Liver (tissue), 9 donors: ENCODE results near the gene BCAS4. TPM values are rescaled to one million over a fixed set of nuclear protein-coding genes. Genes with fewer than 3 reads are reported as not detected.
A peak's percentile ranks its signal among the peaks of the same experiment; 100 is the strongest.

Source experiments
- DNase-seq: peaks from one replicate; pipeline ENCODE4 v3.0.0-alpha.2; 2017; ENCODE audit warnings: low spot score
- H3K27ac ChIP-seq, 2 donors: one replicate each; pipeline ENCODE4 v1.7.0; 2013; ENCODE audit warnings: inconsistent platforms in 2 of 2, low read length in 2 of 2, control low read depth in 1 of 2, low read depth in 1 of 2, mild to moderate bottlenecking in 1 of 2
- H3K27me3 ChIP-seq, 4 donors: one replicate each; pipeline versions ENCODE4 v1.6.1 to v1.7.0; 2013; ENCODE audit warnings: low read length in 3 of 4, inconsistent platforms in 1 of 4, mild to moderate bottlenecking in 1 of 4, moderate library complexity in 1 of 4; ENCODE audit not compliant: control insufficient read depth in 4 of 4, insufficient read depth in 4 of 4
- H3K36me3 ChIP-seq, 4 donors: one replicate each; pipeline versions ENCODE4 v1.6.1 to v1.7.0; 2013; ENCODE audit warnings: low read length in 3 of 4, mild to moderate bottlenecking in 3 of 4, low read depth in 1 of 4, moderate library complexity in 1 of 4; ENCODE audit not compliant: control insufficient read depth in 4 of 4, insufficient read depth in 3 of 4
- H3K4me1 ChIP-seq, 4 donors: one replicate each; pipeline versions ENCODE4 v1.6.1 to v1.7.0; 2013; ENCODE audit warnings: low read length in 3 of 4, mild to moderate bottlenecking in 3 of 4, moderate library complexity in 1 of 4; ENCODE audit not compliant: control insufficient read depth in 4 of 4, insufficient read depth in 4 of 4
- H3K4me3 ChIP-seq, 3 donors: one replicate each; pipeline versions ENCODE4 v1.6.1 to v1.7.0; 2013; ENCODE audit warnings: low read length in 3 of 3, control low read depth in 1 of 3, low read depth in 1 of 3, mild to moderate bottlenecking in 1 of 3
- H3K9ac ChIP-seq, 2 donors: one replicate each; pipeline ENCODE4 v1.7.0; 2013; ENCODE audit warnings: low read length in 2 of 2, mild to moderate bottlenecking in 2 of 2, moderate library complexity in 2 of 2, control low read depth in 1 of 2, low read depth in 1 of 2
- H3K9me3 ChIP-seq, 4 donors: one replicate each; pipeline versions ENCODE4 v1.6.1 to v1.7.0; 2013; ENCODE audit warnings: low read length in 3 of 4; ENCODE audit not compliant: control insufficient read depth in 4 of 4
- EGR1 ChIP-seq, 2 donors: IDR thresholded peaks; 2 replicates each; pipeline ENCODE4 v1.6.1; 2016 to 2018; ENCODE audit warnings: antibody characterized with exemption in 2 of 2, low read depth in 2 of 2
- FOXA1 ChIP-seq: IDR thresholded peaks from 2 replicates; pipeline ENCODE4 v1.6.1; 2016; ENCODE audit warnings: antibody characterized with exemption
- FOXA2 ChIP-seq: IDR thresholded peaks from 2 replicates; pipeline ENCODE4 v1.6.1; 2016; ENCODE audit warnings: antibody characterized with exemption
- GABPA ChIP-seq, 2 donors: IDR thresholded peaks in 1 of 2; conservative IDR thresholded peaks in 1 of 2; 2 replicates each; pipeline ENCODE4 v1.6.1; 2016; ENCODE audit warnings: antibody characterized with exemption in 2 of 2, mild to moderate bottlenecking in 1 of 2, moderate library complexity in 1 of 2
- HNF4A ChIP-seq, 2 donors: conservative IDR thresholded peaks; 2 replicates each; pipeline ENCODE4 v1.6.1; 2016; ENCODE audit warnings: antibody characterized with exemption in 2 of 2, mild to moderate bottlenecking in 2 of 2
- HNF4G ChIP-seq: IDR thresholded peaks from 2 replicates; pipeline ENCODE4 v1.6.1; 2016; ENCODE audit warnings: antibody characterized with exemption
- JUND ChIP-seq, 2 donors: IDR thresholded peaks; 2 replicates each; pipeline ENCODE4 v1.6.1; 2016; ENCODE audit warnings: antibody characterized with exemption in 2 of 2
- NR2F2 ChIP-seq: IDR thresholded peaks from 2 replicates; pipeline ENCODE4 v1.6.1; 2016; ENCODE audit warnings: antibody characterized with exemption
- RAD21 ChIP-seq, 2 donors: IDR thresholded peaks; 2 replicates each; pipeline ENCODE4 v1.6.1; 2016; ENCODE audit warnings: antibody characterized with exemption in 2 of 2, mild to moderate bottlenecking in 2 of 2
- RXRA ChIP-seq, 2 donors: IDR thresholded peaks; 2 replicates each; pipeline ENCODE4 v1.6.1; 2017 to 2018; ENCODE audit warnings: antibody characterized with exemption in 2 of 2, mild to moderate bottlenecking in 1 of 2
- SP1 ChIP-seq: IDR thresholded peaks from 2 replicates; pipeline ENCODE4 v1.6.1; 2018; ENCODE audit warnings: antibody characterized with exemption, mild to moderate bottlenecking
- TAF1 ChIP-seq: conservative IDR thresholded peaks from 2 replicates; pipeline ENCODE4 v1.6.1; 2016; ENCODE audit warnings: antibody characterized with exemption, mild to moderate bottlenecking
- YY1 ChIP-seq: IDR thresholded peaks from 2 replicates; pipeline ENCODE4 v1.6.1; 2016; ENCODE audit warnings: antibody characterized with exemption, mild to moderate bottlenecking
- WGBS: extraction: QIAGEN DNeasy Blood & Tissue Kit; methylation state at CpG from one replicate; pipeline ENCODE4 v1.1.7; 2013; 5-methylcytosine and 5-hydroxymethylcytosine counted together
- polyA plus RNA-seq, 2 donors: library from polyadenylated mRNA; stranded (reverse) in 1 of 2; unstranded in 1 of 2; fragments of 200-250 nt in 1 of 2; fragments of >200 nt in 1 of 2; fragmentation: Nextera tagmentation in 1 of 2; extraction: Ambion mirVana in 1 of 2; gene quantifications; one replicate each; pipeline versions ENCODE4 v1.2.1 to v1.2.3, GENCODE V29; 2013 to 2015
- total RNA-seq, 2 donors: library from RNA; depleted of rRNA; stranded (reverse); fragments of >200 nt; gene quantifications; one replicate each; pipeline ENCODE4 v1.2.3, GENCODE V29; 2014
- TF ChIP-seq, protein P1 (sequence below): fragments of 150-350 bp; IDR thresholded peaks from 2 replicates; pipeline ENCODE4 v1.5.1; 2017; ENCODE audit warnings: improper control_type of control experiment, low read depth, low read length; ENCODE audit not compliant: missing input control
- TF ChIP-seq, protein P2 (sequence below): IDR thresholded peaks from 2 replicates; pipeline ENCODE4 v1.6.1; 2016; ENCODE audit warnings: antibody characterized with exemption
- TF ChIP-seq, protein P3 (sequence below): IDR thresholded peaks from 2 replicates; pipeline ENCODE4 v1.6.1; 2016; ENCODE audit warnings: antibody characterized with exemption
- TF ChIP-seq, protein P4 (sequence below): IDR thresholded peaks from 2 replicates; pipeline ENCODE4 v1.6.1; 2016; ENCODE audit warnings: antibody characterized with exemption
- donor health status: healthy.
- donor health status: healthy.
- donor health status: healthy.
- donor health status: healthy.
- donor health status: healthy.

BCAS4 gene
- total and polyA plus RNA-seq, 4 donors, result 0.25 to 0.50 (median 0.47) TPM

DNA sequence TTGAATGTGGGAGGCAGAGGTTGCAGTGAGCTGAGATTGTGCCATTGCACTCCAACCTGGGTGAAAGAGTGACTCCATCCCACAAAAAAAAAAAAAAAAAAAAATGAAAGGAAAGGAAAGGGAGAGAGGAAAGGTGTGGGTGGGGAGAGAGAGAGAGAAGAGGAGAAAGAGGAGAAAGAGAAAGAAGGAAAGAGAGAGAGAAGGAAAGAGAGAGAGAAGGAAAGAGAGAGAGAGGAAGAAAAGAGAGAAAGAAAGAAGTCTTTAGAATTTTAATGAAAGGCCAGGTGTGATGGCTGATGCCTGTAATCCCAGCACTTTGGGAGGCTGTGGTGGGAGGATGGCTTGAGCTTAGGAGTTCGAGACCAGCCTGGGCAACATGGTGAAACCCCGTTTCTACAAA lies 7.7 kb upstream of the BCAS4 start:
- no peaks in the 10 kb centered on the region for H3K9me3 ChIP-seq
- H3K4me3 ChIP-seq, result no peak overlapping the region
- H3K4me1 ChIP-seq, result peaks cover 0 to 8% (median 6%) of the 10 kb centered on the region in 4 donors
- H3K9ac ChIP-seq, result no peak overlapping the region
- no peak overlapping the region for H3K27ac ChIP-seq
- no peaks in the 10 kb centered on the region for H3K27me3 ChIP-seq
- no peak for TF ChIP-seq EGR1 (IDR thresholded peaks at IDR 0.05; ENCODE audit: low read depth in 2 of 2)
- TF ChIP-seq, protein P1, sequence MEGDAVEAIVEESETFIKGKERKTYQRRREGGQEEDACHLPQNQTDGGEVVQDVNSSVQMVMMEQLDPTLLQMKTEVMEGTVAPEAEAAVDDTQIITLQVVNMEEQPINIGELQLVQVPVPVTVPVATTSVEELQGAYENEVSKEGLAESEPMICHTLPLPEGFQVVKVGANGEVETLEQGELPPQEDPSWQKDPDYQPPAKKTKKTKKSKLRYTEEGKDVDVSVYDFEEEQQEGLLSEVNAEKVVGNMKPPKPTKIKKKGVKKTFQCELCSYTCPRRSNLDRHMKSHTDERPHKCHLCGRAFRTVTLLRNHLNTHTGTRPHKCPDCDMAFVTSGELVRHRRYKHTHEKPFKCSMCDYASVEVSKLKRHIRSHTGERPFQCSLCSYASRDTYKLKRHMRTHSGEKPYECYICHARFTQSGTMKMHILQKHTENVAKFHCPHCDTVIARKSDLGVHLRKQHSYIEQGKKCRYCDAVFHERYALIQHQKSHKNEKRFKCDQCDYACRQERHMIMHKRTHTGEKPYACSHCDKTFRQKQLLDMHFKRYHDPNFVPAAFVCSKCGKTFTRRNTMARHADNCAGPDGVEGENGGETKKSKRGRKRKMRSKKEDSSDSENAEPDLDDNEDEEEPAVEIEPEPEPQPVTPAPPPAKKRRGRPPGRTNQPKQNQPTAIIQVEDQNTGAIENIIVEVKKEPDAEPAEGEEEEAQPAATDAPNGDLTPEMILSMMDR, result no peak
- TF ChIP-seq HNF4A (conservative IDR thresholded peaks at IDR 0.05), result no peak
- TF ChIP-seq, protein P2, sequence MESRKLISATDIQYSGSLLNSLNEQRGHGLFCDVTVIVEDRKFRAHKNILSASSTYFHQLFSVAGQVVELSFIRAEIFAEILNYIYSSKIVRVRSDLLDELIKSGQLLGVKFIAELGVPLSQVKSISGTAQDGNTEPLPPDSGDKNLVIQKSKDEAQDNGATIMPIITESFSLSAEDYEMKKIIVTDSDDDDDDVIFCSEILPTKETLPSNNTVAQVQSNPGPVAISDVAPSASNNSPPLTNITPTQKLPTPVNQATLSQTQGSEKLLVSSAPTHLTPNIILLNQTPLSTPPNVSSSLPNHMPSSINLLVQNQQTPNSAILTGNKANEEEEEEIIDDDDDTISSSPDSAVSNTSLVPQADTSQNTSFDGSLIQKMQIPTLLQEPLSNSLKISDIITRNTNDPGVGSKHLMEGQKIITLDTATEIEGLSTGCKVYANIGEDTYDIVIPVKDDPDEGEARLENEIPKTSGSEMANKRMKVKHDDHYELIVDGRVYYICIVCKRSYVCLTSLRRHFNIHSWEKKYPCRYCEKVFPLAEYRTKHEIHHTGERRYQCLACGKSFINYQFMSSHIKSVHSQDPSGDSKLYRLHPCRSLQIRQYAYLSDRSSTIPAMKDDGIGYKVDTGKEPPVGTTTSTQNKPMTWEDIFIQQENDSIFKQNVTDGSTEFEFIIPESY, result no peak
- H3K36me3 ChIP-seq, result no peaks in the 10 kb centered on the region
- WGBS, result 97% methylated on average over 2 of the region's 2 CpGs
- DNase-seq, result no peak

DNA sequence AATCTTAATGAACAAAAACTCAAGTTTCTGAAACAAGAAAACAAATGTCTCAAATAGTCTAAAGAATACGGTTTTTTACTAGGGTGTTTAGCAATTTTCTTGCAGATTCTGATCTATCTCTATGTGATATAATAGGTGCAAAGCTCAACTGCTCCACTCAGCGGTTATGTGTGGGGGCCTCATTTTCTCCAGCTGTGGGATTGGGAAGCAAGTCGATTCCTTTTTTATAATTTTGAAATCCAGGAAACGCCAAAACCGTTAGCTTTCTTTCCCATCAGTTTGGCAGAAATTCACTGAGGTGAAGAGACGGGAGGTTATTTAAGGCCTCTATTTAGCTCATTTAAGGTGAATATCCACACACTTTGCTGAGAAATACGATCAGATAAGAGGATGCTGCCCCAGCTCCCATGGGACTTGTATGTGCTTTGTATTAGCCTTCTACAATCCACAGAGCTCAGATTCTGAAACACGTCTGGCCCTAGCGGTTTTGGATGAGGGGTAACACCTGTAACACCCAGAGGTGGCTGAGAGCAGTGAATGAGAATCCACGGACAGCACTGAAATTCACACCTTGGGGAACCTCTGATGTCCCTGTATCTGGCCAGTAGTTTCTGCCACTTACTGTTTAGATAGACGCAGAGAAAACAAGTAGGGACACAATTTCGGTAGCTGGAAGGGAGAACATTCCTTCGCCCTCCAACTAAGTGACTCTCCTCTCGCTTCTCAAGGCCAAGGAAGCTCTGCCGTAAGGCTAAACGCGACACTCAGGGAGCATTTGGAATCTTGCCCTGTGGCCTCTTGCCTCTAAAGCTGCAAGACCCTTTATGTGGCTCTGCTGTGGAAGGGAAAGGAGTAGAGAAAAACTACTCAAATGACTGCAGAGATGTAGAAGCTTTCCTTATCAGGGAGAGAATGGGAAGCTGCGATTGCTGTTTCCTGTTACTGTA lies 6.5 kb upstream of the BCAS4 start:
- no peak for DNase-seq
- peak; percentile 13 for TF ChIP-seq YY1
- TF ChIP-seq, protein P3, sequence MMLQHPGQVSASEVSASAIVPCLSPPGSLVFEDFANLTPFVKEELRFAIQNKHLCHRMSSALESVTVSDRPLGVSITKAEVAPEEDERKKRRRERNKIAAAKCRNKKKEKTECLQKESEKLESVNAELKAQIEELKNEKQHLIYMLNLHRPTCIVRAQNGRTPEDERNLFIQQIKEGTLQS, result no peak
- peak; percentile 50 to 63 for TF ChIP-seq HNF4A (conservative IDR thresholded peaks at IDR 0.05)
- TF ChIP-seq RXRA (IDR thresholded peaks at IDR 0.05), result peak in 1 of 2 donors; percentile 34
- TF ChIP-seq JUND (IDR thresholded peaks at IDR 0.05), result no peak
- no peak for TF ChIP-seq GABPA (IDR thresholded peaks at IDR 0.05 in 1 of 2, conservative IDR thresholded peaks at IDR 0.05 in 1 of 2)
- no peak for TF ChIP-seq HNF4G
- TF ChIP-seq, protein P4, sequence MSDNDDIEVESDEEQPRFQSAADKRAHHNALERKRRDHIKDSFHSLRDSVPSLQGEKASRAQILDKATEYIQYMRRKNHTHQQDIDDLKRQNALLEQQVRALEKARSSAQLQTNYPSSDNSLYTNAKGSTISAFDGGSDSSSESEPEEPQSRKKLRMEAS, result no peak
- TF ChIP-seq TAF1, result no peak
- no peak for TF ChIP-seq NR2F2
- TF ChIP-seq FOXA1, result no peak
- TF ChIP-seq, protein P1, result peak; percentile 53
- TF ChIP-seq RAD21 (IDR thresholded peaks at IDR 0.05), result peak; percentile 57 to 82
- no peak for TF ChIP-seq SP1
- no peak for TF ChIP-seq FOXA2
- TF ChIP-seq, protein P2, result no peak
- Histone ChIP-seq H3K27me3 (no peaks in the 10 kb centered on the region), H3K9ac (no peak overlapping the region), H3K4me1 (peaks cover 0 to 8% (median 6%) of the 10 kb centered on the region in 4 donors), H3K27ac (no peak overlapping the region), H3K36me3 (no peaks in the 10 kb centered on the region), H3K4me3 (no peak overlapping the region), H3K9me3 (no peaks in the 10 kb centered on the region)
- WGBS, result 54% methylated on average over 18 of the region's 18 CpGs
